HepG2 (cell line): ENCODE measurements around the gene CLDN15. TPM values are rescaled to one million over a fixed set of nuclear protein-coding genes. Genes with fewer than 3 reads are reported as not detected.

Experiments
- ARNT2 ChIP-seq: sonication (generic); formaldehyde crosslinking; IDR thresholded peaks from 2 replicates; pipeline ENCODE4 v1.8.0; 2022; ENCODE audit warnings: mild to moderate bottlenecking, low read depth, missing genetic modification reagents, moderate library complexity
- FLYWCH1 ChIP-seq: sonication (generic); formaldehyde crosslinking; IDR thresholded peaks from 2 replicates; pipeline ENCODE4 v1.8.1; 2023; ENCODE audit warnings: mild to moderate bottlenecking, missing genetic modification reagents
- HDAC2 ChIP-seq: sonication (generic); formaldehyde crosslinking; IDR thresholded peaks from 2 replicates; pipeline ENCODE4 v1.4.0; 2020; ENCODE audit warnings: missing genetic modification reagents
- HOXA5 ChIP-seq: sonication (generic); formaldehyde crosslinking; IDR thresholded peaks from 2 replicates; pipeline ENCODE4 v1.4.0; 2020; ENCODE audit warnings: missing genetic modification reagents
- KDM5A ChIP-seq: fragments of 200-600 bp; sonication (generic); IDR thresholded peaks from 2 replicates; pipeline ENCODE4 v1.7.0; 2018; ENCODE audit warnings: antibody characterized with exemption, mild to moderate bottlenecking, low read length, borderline replicate concordance
- MXD3 ChIP-seq: IDR thresholded peaks from 2 replicates; pipeline ENCODE4 v1.6.1; 2016; ENCODE audit warnings: mild to moderate bottlenecking, missing biosample characterization, missing genetic modification reagents
- PCBP1 ChIP-seq: fragments of 200-400 bp; formaldehyde crosslinking; IDR thresholded peaks from 2 replicates; pipeline ENCODE4 v1.6.1; 2017; ENCODE audit warnings: mild to moderate bottlenecking, low read depth, low read length, borderline replicate concordance
- PRMT3 ChIP-seq: sonication (generic); formaldehyde crosslinking; IDR thresholded peaks from 2 replicates; pipeline ENCODE4 v1.8.1; 2022; ENCODE audit warnings: low read depth, mild to moderate bottlenecking, moderate library complexity, missing genetic modification reagents, borderline replicate concordance
- RARA ChIP-seq: IDR thresholded peaks from 2 replicates; pipeline ENCODE4 v1.6.1; 2016; ENCODE audit warnings: missing genetic modification reagents, missing compliant biosample characterization
- SIX4 ChIP-seq: sonication (generic); formaldehyde crosslinking; IDR thresholded peaks from 2 replicates; pipeline ENCODE4 v1.4.0; 2020; ENCODE audit warnings: missing genetic modification reagents
- SMAD9 ChIP-seq: sonication (generic); formaldehyde crosslinking; IDR thresholded peaks from 2 replicates; pipeline ENCODE4 v1.5.1; 2020; ENCODE audit warnings: mild to moderate bottlenecking, missing genetic modification reagents
- SMC3 ChIP-seq: IDR thresholded peaks from 2 replicates; pipeline ENCODE4 v1.6.1; 2011; ENCODE audit warnings: low read length, improper control_type of control experiment
- YEATS2 ChIP-seq: sonication (generic); formaldehyde crosslinking; IDR thresholded peaks from 2 replicates; pipeline ENCODE4 v1.4.0; 2020; ENCODE audit warnings: missing genetic modification reagents, borderline replicate concordance
- ZNF143 ChIP-seq: sonication (generic); formaldehyde crosslinking; IDR thresholded peaks from 2 replicates; pipeline ENCODE4 v1.4.0; 2020; ENCODE audit warnings: missing genetic modification reagents
- ZNF274 ChIP-seq: sonication (generic); formaldehyde crosslinking; IDR thresholded peaks from 2 replicates; pipeline ENCODE4 v1.5.1; 2020; ENCODE audit warnings: mild to moderate bottlenecking, missing genetic modification reagents
- ZNF510 ChIP-seq: sonication (generic); formaldehyde crosslinking; IDR thresholded peaks from 2 replicates; pipeline ENCODE4 v1.4.0; 2020; ENCODE audit warnings: low read depth, mild to moderate bottlenecking, missing genetic modification reagents
- ZNF772 ChIP-seq: sonication (generic); formaldehyde crosslinking; IDR thresholded peaks from 2 replicates; pipeline ENCODE4 v1.5.0; 2020; ENCODE audit warnings: mild to moderate bottlenecking, missing genetic modification reagents
- ZNF776 ChIP-seq: sonication (generic); formaldehyde crosslinking; IDR thresholded peaks from 2 replicates; pipeline ENCODE4 v1.4.0; 2020; ENCODE audit warnings: mild to moderate bottlenecking, missing genetic modification reagents
- polyA plus RNA-seq, 8 experiments: library from polyadenylated mRNA; depleted of rRNA in 3 of 8; stranded (reverse) in 7 of 8; unstranded in 1 of 8; fragments of >200 nt; fragmentation: Illumina TruSeq in 4 of 8; extraction: Trizol in 4 of 8; gene quantifications; 2 replicates each; pipeline versions ENCODE4 v1.2.1 to v1.2.3, GENCODE V29; 2011 to 2016; ENCODE audit warnings: low read depth in 4 of 8, missing spikeins in 1 of 8, mixed read lengths in 1 of 8; ENCODE audit not compliant: insufficient read depth in 1 of 8
- total RNA-seq, 5 experiments: library from RNA; depleted of rRNA; stranded (reverse); fragments of >200 nt; fragmentation: Illumina TruSeq; extraction: Trizol; gene quantifications; 2 replicates each; pipeline ENCODE4 v1.2.3, GENCODE V29; 2016; ENCODE audit warnings: low read depth in 1 of 5
- TF ChIP-seq, protein P1 (sequence below): fragments of 450-650 bp; IDR thresholded peaks from 2 replicates; pipeline ENCODE4 v1.6.1; 2017; ENCODE audit warnings: mild to moderate bottlenecking
- TF ChIP-seq, protein P2 (sequence below): sonication (generic); formaldehyde crosslinking; IDR thresholded peaks from 2 replicates; pipeline ENCODE4 v1.4.0; 2020; ENCODE audit warnings: missing genetic modification reagents

CLDN15 gene
- total and polyA plus RNA-seq, 2 of the 13 experiments (the other 11 are each of a cell fraction or from before 2014, with no cell fraction given): 7.1 to 17.8 TPM

DNA sequence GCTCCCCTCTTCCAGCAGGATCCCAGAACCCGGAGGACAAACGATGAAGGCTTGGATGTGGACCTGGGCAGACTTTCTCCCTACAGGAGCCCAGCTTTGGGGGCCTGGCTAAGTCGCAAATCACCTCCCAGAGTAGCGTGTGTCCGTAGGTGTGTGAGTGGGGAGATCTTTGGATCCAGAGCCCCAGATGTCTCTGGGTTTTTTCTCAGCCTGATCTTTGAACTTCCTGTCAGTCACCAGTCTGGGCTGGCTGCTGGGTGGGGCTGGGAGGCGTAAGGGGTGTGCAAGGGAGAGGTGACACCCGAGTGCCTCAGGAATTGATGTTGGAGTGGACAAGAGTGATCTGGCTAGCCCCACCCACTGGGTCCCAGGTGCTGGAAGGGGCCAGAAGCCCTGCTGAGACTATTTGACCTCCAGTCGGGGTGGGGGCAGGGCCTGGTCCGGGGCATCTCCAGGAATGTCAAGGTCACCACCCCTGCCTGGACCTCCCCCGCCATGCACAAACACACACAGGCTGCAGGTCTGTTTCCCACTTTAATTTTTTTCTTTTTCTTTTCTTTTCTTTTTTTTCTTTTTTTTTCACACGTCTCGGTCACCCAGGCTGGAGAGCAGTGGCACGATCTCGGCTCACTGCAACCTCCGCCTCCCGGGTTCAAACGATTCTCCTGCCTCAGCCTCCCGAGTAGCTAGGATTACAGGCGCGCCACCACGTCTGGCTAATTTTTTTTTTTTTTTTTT is 36.6 kb downstream of the CLDN15 start, which contains the start of gene MOGAT3 (continued):
- no peak; the same call in 1 of the 2 replicates for TF ChIP-seq ZNF776
- TF ChIP-seq ZNF143 (CRISPR knock-in tag): no peak
- no peak for TF ChIP-seq SMAD9 (CRISPR knock-in tag)
- TF ChIP-seq ARNT2 (CRISPR knock-in tag): no peak
- TF ChIP-seq ZNF510 (CRISPR knock-in tag): no peak
- peak; percentile 74; the same call in 1 of the 2 replicates for TF ChIP-seq KDM5A
- TF ChIP-seq MXD3 (CRISPR knock-in tag): no peak; the same call in 1 of the 2 replicates
- peak; percentile 32; the same call in 1 of the 2 replicates for TF ChIP-seq YEATS2 (CRISPR knock-in tag)
- peak; percentile 6; the same call in 1 of the 2 replicates for TF ChIP-seq SMC3
- peak; percentile 20; the same call in 1 of the 2 replicates for TF ChIP-seq HOXA5 (CRISPR knock-in tag)
- TF ChIP-seq, protein P1, sequence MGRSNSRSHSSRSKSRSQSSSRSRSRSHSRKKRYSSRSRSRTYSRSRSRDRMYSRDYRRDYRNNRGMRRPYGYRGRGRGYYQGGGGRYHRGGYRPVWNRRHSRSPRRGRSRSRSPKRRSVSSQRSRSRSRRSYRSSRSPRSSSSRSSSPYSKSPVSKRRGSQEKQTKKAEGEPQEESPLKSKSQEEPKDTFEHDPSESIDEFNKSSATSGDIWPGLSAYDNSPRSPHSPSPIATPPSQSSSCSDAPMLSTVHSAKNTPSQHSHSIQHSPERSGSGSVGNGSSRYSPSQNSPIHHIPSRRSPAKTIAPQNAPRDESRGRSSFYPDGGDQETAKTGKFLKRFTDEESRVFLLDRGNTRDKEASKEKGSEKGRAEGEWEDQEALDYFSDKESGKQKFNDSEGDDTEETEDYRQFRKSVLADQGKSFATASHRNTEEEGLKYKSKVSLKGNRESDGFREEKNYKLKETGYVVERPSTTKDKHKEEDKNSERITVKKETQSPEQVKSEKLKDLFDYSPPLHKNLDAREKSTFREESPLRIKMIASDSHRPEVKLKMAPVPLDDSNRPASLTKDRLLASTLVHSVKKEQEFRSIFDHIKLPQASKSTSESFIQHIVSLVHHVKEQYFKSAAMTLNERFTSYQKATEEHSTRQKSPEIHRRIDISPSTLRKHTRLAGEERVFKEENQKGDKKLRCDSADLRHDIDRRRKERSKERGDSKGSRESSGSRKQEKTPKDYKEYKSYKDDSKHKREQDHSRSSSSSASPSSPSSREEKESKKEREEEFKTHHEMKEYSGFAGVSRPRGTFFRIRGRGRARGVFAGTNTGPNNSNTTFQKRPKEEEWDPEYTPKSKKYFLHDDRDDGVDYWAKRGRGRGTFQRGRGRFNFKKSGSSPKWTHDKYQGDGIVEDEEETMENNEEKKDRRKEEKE: no peak
- peak; percentile 95 for TF ChIP-seq RARA (CRISPR knock-in tag)
- no peak for TF ChIP-seq FLYWCH1
- no peak for TF ChIP-seq PRMT3
- TF ChIP-seq, protein P2, sequence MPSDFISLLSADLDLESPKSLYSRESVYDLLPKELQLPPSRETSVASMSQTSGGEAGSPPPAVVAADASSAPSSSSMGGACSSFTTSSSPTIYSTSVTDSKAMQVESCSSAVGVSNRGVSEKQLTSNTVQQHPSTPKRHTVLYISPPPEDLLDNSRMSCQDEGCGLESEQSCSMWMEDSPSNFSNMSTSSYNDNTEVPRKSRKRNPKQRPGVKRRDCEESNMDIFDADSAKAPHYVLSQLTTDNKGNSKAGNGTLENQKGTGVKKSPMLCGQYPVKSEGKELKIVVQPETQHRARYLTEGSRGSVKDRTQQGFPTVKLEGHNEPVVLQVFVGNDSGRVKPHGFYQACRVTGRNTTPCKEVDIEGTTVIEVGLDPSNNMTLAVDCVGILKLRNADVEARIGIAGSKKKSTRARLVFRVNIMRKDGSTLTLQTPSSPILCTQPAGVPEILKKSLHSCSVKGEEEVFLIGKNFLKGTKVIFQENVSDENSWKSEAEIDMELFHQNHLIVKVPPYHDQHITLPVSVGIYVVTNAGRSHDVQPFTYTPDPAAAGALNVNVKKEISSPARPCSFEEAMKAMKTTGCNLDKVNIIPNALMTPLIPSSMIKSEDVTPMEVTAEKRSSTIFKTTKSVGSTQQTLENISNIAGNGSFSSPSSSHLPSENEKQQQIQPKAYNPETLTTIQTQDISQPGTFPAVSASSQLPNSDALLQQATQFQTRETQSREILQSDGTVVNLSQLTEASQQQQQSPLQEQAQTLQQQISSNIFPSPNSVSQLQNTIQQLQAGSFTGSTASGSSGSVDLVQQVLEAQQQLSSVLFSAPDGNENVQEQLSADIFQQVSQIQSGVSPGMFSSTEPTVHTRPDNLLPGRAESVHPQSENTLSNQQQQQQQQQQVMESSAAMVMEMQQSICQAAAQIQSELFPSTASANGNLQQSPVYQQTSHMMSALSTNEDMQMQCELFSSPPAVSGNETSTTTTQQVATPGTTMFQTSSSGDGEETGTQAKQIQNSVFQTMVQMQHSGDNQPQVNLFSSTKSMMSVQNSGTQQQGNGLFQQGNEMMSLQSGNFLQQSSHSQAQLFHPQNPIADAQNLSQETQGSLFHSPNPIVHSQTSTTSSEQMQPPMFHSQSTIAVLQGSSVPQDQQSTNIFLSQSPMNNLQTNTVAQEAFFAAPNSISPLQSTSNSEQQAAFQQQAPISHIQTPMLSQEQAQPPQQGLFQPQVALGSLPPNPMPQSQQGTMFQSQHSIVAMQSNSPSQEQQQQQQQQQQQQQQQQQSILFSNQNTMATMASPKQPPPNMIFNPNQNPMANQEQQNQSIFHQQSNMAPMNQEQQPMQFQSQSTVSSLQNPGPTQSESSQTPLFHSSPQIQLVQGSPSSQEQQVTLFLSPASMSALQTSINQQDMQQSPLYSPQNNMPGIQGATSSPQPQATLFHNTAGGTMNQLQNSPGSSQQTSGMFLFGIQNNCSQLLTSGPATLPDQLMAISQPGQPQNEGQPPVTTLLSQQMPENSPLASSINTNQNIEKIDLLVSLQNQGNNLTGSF (CRISPR knock-in tag): no peak
- peak; percentile 73; the same call in 1 of the 2 replicates for TF ChIP-seq ZNF772 (CRISPR knock-in tag)
- TF ChIP-seq PCBP1: no peak
- TF ChIP-seq ZNF274: no peak; the same call in 1 of the 2 replicates
- peak; percentile 75 for TF ChIP-seq SIX4 (CRISPR knock-in tag)
- peak; percentile 64 for TF ChIP-seq HDAC2
